Measurements from ENCODE around the gene OMA1. TPM values are rescaled to one million over a fixed set of nuclear protein-coding genes. Genes with fewer than 3 reads are reported as not detected.

The OMA1 gene
- total RNA-seq, 4 donors from 2014 or later: 17.9 to 31.5 (median 27.8) TPM

DNA sequence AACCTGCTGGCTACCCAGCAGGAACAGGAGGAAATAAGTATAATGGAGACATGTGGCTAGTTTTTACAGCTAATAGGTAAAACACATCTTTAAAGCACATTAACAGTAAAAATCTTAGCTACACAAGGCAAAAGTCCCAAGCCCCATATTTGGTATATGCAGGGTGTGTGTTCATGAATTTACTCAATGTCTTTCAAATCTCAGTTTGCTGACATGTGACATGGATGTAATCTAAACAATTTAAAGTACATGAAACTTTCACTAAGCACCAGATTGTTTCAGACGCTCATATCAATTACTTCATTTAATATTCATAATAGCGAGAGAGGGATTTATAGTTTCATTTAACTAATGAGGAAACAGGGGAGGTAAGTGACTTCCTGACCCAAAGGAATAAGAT lies 26.6 kb upstream of the OMA1 start:
- peaks cover 21% of the 10 kb centered on the region for H3K27me3 ChIP-seq
- DNase-seq (ENCODE audit: low spot score in 2 of 2): no peak
- peak overlapping the region; percentile 11 for H3K4me3 ChIP-seq
- H3K9me3 ChIP-seq: no peaks in the 10 kb centered on the region
- H3K4me1 ChIP-seq: peaks cover 46% of the 10 kb centered on the region
- TF ChIP-seq CTCF (IDR thresholded peaks at IDR 0.05) (no peak), POLR2A (IDR thresholded peaks at IDR 0.05) (no peak), POLR2AphosphoS5 (IDR thresholded peaks at IDR 0.05) (no peak), EP300 (IDR thresholded peaks at IDR 0.05) (no peak)
- 43% methylated on average over 2 of the region's 2 CpGs for WGBS
- H3K36me3 ChIP-seq: no peaks in the 10 kb centered on the region
- peak overlapping the region; percentile 97 for H3K27ac ChIP-seq

DNA sequence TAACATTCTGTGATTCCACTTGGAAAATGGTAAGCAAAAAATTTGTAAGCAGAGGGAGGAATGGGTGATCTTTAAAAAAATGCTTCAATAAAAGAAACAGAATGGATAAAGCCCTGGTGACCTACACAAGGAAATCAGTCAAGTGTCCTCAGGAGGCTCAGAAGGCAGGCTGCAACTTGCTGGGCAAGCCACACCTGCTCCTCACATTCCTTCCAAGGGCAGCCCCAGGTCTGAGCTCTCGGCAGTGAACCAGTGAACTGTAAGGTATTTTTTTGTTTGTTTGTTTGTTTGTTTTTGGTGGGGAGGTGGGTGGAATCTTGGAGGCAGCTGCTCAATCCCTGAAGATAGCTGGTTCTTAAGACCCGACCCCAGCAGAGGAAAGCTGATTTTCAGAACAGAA lies 26.2 kb upstream of the OMA1 start:
- DNase-seq (ENCODE audit: low spot score in 2 of 2): no peak
- H3K36me3 ChIP-seq: no peaks in the 10 kb centered on the region
- no peaks in the 10 kb centered on the region for H3K9me3 ChIP-seq
- WGBS: 32% methylated on average over 2 of the region's 2 CpGs
- H3K4me1 ChIP-seq: peaks cover 41% of the 10 kb centered on the region
- H3K27ac ChIP-seq: peak overlapping the region; percentile 97
- H3K27me3 ChIP-seq: peaks cover 21% of the 10 kb centered on the region
- peak overlapping the region; percentile 11 for H3K4me3 ChIP-seq
- TF ChIP-seq POLR2A (IDR thresholded peaks at IDR 0.05): no peak
- no peak for TF ChIP-seq EP300 (IDR thresholded peaks at IDR 0.05)
- no peak for TF ChIP-seq POLR2AphosphoS5 (IDR thresholded peaks at IDR 0.05)
- no peak for TF ChIP-seq CTCF (IDR thresholded peaks at IDR 0.05)

GRCh38 chr1:58571616-58572015 lies 25.1 kb upstream of the OMA1 start:
- no peak for TF ChIP-seq POLR2AphosphoS5 (IDR thresholded peaks at IDR 0.05)
- TF ChIP-seq CTCF (IDR thresholded peaks at IDR 0.05): no peak
- no peak for TF ChIP-seq EP300 (IDR thresholded peaks at IDR 0.05)
- TF ChIP-seq POLR2A (IDR thresholded peaks at IDR 0.05): no peak

GRCh38 chr1:58570817-58571216 lies 24.3 kb upstream of the OMA1 start:
- Histone ChIP-seq H3K9me3 (no peaks in the 10 kb centered on the region), H3K4me3 (no peak overlapping the region), H3K27ac (peak overlapping the region; percentile 97), H3K27me3 (peaks cover 5% of the 10 kb centered on the region), H3K36me3 (no peaks in the 10 kb centered on the region), H3K4me1 (peaks cover 30% of the 10 kb centered on the region)
- 79% methylated on average over 2 of the region's 2 CpGs for WGBS
- no peak for DNase-seq (ENCODE audit: low spot score in 2 of 2)
- no peak for TF ChIP-seq EP300 (IDR thresholded peaks at IDR 0.05)
- TF ChIP-seq CTCF (IDR thresholded peaks at IDR 0.05): no peak
- TF ChIP-seq POLR2AphosphoS5 (IDR thresholded peaks at IDR 0.05): no peak
- TF ChIP-seq POLR2A (IDR thresholded peaks at IDR 0.05): no peak

More at GRCh38 chr1:58571616-58572015, 25.1 kb upstream of the OMA1 start:
- Histone ChIP-seq H3K27me3 (peaks cover 13% of the 10 kb centered on the region), H3K9me3 (no peaks in the 10 kb centered on the region), H3K36me3 (no peaks in the 10 kb centered on the region), H3K4me3 (no peak overlapping the region), H3K27ac (peak overlapping the region; percentile 97), H3K4me1 (peaks cover 36% of the 10 kb centered on the region)
- no peak for DNase-seq (ENCODE audit: low spot score in 2 of 2)

DNA sequence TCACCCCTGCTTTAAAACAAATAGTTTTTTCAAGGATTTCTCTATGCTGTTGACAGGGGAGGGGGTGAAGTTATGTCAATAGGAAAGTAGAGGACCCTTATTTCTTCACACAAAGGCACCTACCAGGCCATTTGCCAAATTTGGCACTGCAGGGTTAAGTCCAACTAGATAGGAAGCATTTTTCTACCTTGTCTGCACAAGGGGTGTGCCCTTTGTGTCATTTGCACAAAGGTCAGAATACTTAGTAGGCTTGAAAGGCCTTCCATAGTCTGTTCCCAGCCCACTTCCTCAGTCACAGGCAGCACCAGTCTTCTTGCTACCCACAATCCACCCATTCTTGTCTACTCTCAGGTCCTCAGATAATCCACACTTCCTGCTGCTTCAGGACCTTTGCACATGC lies 23.6 kb upstream of the OMA1 start:
- Histone ChIP-seq H3K27ac (no peak overlapping the region), H3K9me3 (no peaks in the 10 kb centered on the region), H3K4me1 (peaks cover 30% of the 10 kb centered on the region), H3K36me3 (no peaks in the 10 kb centered on the region), H3K27me3 (peaks cover 4% of the 10 kb centered on the region), H3K4me3 (no peak overlapping the region)
- no peak for DNase-seq (ENCODE audit: low spot score in 2 of 2)
- TF ChIP-seq POLR2AphosphoS5 (IDR thresholded peaks at IDR 0.05) (no peak), EP300 (IDR thresholded peaks at IDR 0.05) (no peak), CTCF (IDR thresholded peaks at IDR 0.05) (no peak), POLR2A (IDR thresholded peaks at IDR 0.05) (no peak)
